ENCODE data around the gene NELFCD.
"Not testable (repeated sequence)": the region's sequence is repeated elsewhere in the genome, so short reads cannot be mapped to it uniquely, and the experiment has no call there.

The NELFCD gene

GRCh38 chr20:58973866-58974265, 7.2 kb upstream of the NELFCD start:
- DNase-seq, result no peak

GRCh38 chr20:58975353-58975752, 5.7 kb upstream of the NELFCD start:
- no peak for DNase-seq

- no peak for DNase-seq
These were observed 4.9 kb upstream of the NELFCD start for GRCh38 chr20:58976061-58976730.

- DNase-seq, result no peak
These were observed 2.5 kb upstream of the NELFCD start for GRCh38 chr20:58978351-58979190.

- DNase-seq, result peak in 1 of 2 donors; percentile 13
These were observed 740 bp downstream of the NELFCD start for GRCh38 chr20:58981628-58982364.

GRCh38 chr20:58982406-58983114, 1.5 kb downstream of the NELFCD start:
- DNase-seq, result no peak

GRCh38 chr20:58983115-58983468, 2.0 kb downstream of the NELFCD start:
- DNase-seq, result not testable (repeated sequence)

- no peak for DNase-seq
These were observed 3.6 kb downstream of the NELFCD start for GRCh38 chr20:58984691-58985090.

- no peak for DNase-seq
These were observed 4.6 kb downstream of the NELFCD start for GRCh38 chr20:58985656-58986055.

GRCh38 chr20:58986286-58986967, 5.4 kb downstream of the NELFCD start:
- DNase-seq, result no peak

GRCh38 chr20:58986968-58987517, 6.0 kb downstream of the NELFCD start:
- DNase-seq, result no peak

- no peak for DNase-seq
These were observed 6.9 kb downstream of the NELFCD start for GRCh38 chr20:58987790-58988564.

- DNase-seq, result no peak
These were observed 7.5 kb downstream of the NELFCD start for GRCh38 chr20:58988565-58988882.

- no peak for DNase-seq
These were observed 8.1 kb downstream of the NELFCD start for GRCh38 chr20:58989196-58989595.

GRCh38 chr20:58990651-58991445, 9.8 kb downstream of the NELFCD start:
- DNase-seq, result no peak

- DNase-seq, result no peak
These were observed 10.7 kb downstream of the NELFCD start for GRCh38 chr20:58991715-58992114.

- no peak for DNase-seq
These were observed 11.9 kb downstream of the NELFCD start for GRCh38 chr20:58992911-58993310.

- DNase-seq, result no peak
These were observed 12.5 kb downstream of the NELFCD start for GRCh38 chr20:58993332-58994248.

GRCh38 chr20:58994390-58995159, 13.5 kb downstream of the NELFCD start:
- no peak for DNase-seq
